HUES6 (cell line): ENCODE data around the gene MOB4.
"Not testable (repeated sequence)": the region's sequence is repeated elsewhere in the genome, so short reads cannot be mapped to it uniquely, and the experiment has no call there.

ENCODE experiments used
- H3K27ac ChIP-seq: 2 replicates; pipeline ENCODE4 v1.7.0; 2013; ENCODE audit warnings: low read depth, mild to moderate bottlenecking, low read length, inconsistent platforms
- H3K27me3 ChIP-seq: 2 replicates; pipeline ENCODE4 v1.6.1; 2013; ENCODE audit warnings: low read length; ENCODE audit not compliant: control insufficient read depth, insufficient read depth
- H3K36me3 ChIP-seq: 2 replicates; pipeline ENCODE4 v1.6.1; 2013; ENCODE audit warnings: low read length; ENCODE audit not compliant: control insufficient read depth, insufficient read depth
- H3K4me1 ChIP-seq: 2 replicates; pipeline ENCODE4 v1.6.1; 2013; ENCODE audit warnings: low read length; ENCODE audit not compliant: control insufficient read depth, insufficient read depth
- H3K4me3 ChIP-seq: 2 replicates; pipeline ENCODE4 v1.5.1; 2013; ENCODE audit warnings: low read depth, low read length
- H3K9ac ChIP-seq: one replicate; pipeline ENCODE4 v1.6.1; 2013; ENCODE audit warnings: mild to moderate bottlenecking, low read length
- H3K9me3 ChIP-seq: 2 replicates; pipeline ENCODE4 v1.6.1; 2013; ENCODE audit warnings: low read depth, low read length; ENCODE audit not compliant: control insufficient read depth, insufficient read depth

MOB4 gene

DNA sequence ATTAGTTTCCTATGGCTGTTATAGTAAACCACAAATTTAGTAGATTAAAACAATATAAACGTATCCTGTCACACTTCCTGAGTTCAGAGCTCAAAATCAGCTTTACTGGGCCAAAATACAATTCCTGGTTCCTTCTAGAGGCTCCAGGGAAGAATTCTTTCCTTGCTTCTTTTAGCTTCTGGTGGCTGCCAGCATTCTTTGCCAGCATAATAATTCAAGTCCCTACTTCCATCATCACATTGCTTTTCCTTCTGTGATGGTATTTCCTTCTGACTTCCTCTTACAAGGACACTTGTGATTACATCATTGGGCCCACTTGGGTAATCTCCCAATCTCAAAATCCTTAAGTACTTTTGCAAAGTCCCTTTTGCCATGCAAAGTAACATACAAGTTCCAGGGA, 40.6 kb downstream of the MOB4 start:
- peaks cover 47% of the 10 kb centered on the region for H3K36me3 ChIP-seq

DNA sequence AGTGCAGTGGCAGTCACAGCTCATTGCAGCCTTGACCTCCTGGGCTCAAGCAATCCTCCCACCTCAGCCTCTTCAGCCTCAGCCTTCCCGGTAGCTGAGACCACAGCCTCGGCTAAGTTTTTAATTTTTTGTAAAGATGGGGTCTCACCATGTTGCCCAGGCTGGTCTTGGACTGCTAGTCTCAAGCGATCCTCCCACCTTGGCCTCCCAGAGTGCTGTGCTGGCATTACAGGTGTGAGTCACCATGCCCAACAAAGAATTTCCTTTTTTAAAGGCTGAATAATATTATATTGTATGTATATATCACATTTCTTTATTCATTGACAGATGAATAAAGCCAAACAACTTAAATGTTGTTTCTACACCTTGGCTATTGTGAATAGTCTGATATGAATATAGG, 42.5 kb downstream of the MOB4 start:
- no peaks in the 10 kb centered on the region for H3K4me1 ChIP-seq
- H3K9me3 ChIP-seq, result no peaks in the 10 kb centered on the region
- no peak overlapping the region for H3K9ac ChIP-seq
- no peak overlapping the region for H3K4me3 ChIP-seq
- no peaks in the 10 kb centered on the region for H3K27me3 ChIP-seq
- no peak overlapping the region for H3K27ac ChIP-seq
- H3K36me3 ChIP-seq, result peaks cover 37% of the 10 kb centered on the region

More for the DNA sequence above, 40.6 kb downstream of the MOB4 start:
- peak overlapping the region; percentile 19; the same call in 1 of the 2 replicates for H3K27ac ChIP-seq
- H3K9ac ChIP-seq, result no peak overlapping the region
- no peak overlapping the region for H3K4me3 ChIP-seq
- no peaks in the 10 kb centered on the region for H3K4me1 ChIP-seq
- no peaks in the 10 kb centered on the region for H3K27me3 ChIP-seq
- no peaks in the 10 kb centered on the region for H3K9me3 ChIP-seq

DNA sequence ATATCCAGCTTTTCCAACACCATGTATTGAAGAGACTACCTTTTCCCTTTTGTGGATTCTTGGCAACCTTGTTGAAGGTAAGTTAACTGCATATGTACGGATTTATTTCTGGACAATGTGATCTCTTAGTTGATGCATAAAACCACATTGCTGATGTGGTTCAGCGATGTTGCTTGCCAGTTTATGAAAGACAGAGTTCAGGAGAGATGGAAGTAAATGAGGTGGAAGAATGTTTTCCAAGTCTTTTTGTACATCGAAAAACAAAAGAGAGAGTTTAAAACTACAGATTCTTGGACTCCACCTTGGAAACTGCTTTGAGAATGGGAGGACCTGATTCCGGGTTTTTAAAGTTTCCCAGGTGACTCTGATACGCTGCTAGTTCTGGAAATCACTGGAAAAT, 43.8 kb downstream of the MOB4 start:
- Histone ChIP-seq H3K27ac (no peak overlapping the region), H3K9me3 (no peaks in the 10 kb centered on the region), H3K4me1 (no peaks in the 10 kb centered on the region), H3K36me3 (peaks cover 25% of the 10 kb centered on the region), H3K4me3 (no peak overlapping the region), H3K27me3 (no peaks in the 10 kb centered on the region), H3K9ac (no peak overlapping the region)

DNA sequence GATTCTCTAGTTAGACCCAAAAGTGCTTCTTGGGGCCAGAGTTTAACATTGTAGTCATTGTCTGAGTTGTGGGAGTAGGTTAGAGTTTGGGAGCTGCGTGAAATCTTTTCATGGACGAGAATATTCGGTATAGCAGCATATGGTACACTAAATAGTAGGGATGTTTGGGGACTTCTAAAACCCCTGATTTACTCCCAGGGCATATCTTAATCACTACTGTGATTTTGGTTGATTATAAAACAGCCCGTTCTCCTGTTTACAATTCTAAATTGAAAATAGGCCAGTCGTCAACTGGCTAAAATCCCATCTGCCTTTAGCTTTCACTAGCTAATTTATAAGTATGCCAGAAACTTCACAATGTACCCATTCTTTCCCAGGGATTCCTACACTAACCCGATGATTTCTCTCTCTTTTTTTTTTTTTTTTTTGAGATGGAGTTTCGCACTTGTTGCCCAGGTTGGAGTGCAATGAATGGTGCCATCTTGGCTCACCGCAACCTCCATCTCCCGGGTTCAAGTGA, 44.3 kb downstream of the MOB4 start:
- no peaks in the 10 kb centered on the region for H3K27me3 ChIP-seq
- H3K4me3 ChIP-seq, result no peak overlapping the region
- H3K4me1 ChIP-seq, result no peaks in the 10 kb centered on the region
- H3K9ac ChIP-seq, result no peak overlapping the region
- no peak overlapping the region for H3K27ac ChIP-seq
- H3K36me3 ChIP-seq, result peaks cover 25% of the 10 kb centered on the region
- H3K9me3 ChIP-seq, result no peaks in the 10 kb centered on the region

DNA sequence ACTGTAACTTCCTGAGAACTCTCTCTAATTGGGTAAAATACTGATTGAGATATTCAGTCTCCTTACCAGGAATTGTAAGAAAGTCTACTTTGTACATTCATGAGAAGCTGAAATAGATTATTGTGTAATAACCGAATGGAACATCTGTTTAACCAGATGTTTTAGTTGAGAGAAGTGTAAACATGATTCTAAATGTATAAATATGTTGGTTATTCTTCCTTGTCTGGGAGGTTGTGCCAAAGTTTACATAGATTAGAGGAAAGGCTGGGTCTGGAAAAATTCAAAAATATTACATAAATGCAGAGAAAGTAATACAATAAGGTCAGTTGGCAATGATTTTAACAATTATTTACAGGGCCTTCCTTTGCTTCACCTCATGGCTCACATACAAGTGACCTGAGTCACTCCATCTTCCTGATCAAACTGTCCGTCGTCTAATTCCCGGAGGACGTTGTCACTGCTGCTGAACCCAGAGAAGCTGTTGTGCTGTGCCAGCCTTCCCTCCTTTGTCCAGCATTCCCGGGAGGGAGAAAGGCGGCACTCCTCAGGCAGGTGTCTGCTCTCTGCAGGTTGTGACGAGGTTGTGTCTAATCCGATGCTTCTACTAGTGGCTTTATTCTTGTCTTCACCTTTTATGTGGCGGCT, 55.9 kb downstream of the MOB4 start:
- Histone ChIP-seq H3K9me3 (peaks cover 35% of the 10 kb centered on the region), H3K9ac (no peak overlapping the region), H3K36me3 (peaks cover 20% of the 10 kb centered on the region; the same call in 1 of the 2 replicates), H3K4me1 (0 out of 2 replicates have a peak, but pooled peaks cover 1% of the 10 kb centered on the region), H3K27ac (no peak overlapping the region), H3K4me3 (no peak overlapping the region), H3K27me3 (no peaks in the 10 kb centered on the region)

DNA sequence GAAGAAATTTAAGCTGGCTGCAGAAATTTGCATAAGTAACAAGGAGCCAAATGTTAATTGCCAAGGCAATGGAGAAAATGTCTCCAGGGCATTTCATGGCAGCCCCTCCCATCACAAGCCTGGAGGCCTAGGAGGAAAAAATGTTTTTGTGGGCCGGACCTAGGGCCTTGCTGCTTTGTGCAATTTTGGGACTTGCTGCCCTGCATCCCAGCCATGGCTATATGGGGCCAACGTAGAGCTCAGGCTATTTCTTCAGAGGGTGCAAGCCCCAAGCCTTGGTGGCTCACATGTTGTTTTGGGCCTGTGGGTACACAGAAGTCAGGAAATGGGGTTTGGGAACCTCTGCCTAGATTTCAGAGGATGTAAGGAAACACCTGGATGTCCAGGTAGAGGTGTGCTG, 57.7 kb downstream of the MOB4 start:
- no peak overlapping the region for H3K4me3 ChIP-seq

DNA sequence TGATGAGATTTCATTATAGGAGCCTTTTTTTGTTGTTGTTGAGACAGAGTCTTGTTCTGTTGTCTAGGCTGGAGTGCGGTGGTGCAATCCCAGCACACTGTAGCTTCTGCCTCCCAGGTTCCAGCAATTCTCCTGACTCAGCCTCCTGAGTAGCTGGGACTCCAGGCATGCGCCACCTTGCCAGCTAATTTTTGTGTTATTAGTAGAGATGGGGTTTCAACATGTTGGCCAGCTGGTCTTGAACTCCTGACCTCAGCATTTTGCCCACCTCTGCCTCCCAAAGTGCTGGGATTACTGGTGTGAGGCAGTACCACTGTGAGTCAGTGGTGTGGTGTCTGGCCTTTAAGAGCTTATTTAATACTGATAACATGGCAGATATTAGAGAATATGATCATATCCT, 60.1 kb downstream of the MOB4 start:
- peaks cover 44% of the 10 kb centered on the region for H3K9me3 ChIP-seq
- H3K36me3 ChIP-seq, result peaks cover 20% of the 10 kb centered on the region; the same call in 1 of the 2 replicates
- H3K4me1 ChIP-seq, result peaks cover 15% of the 10 kb centered on the region; the same call in 1 of the 2 replicates
- H3K4me3 ChIP-seq, result no peak overlapping the region
- no peak overlapping the region for H3K27ac ChIP-seq
- H3K9ac ChIP-seq, result no peak overlapping the region
- no peaks in the 10 kb centered on the region for H3K27me3 ChIP-seq

More for the DNA sequence above, 57.7 kb downstream of the MOB4 start:
- peaks cover 35% of the 10 kb centered on the region for H3K9me3 ChIP-seq
- no peaks in the 10 kb centered on the region for H3K27me3 ChIP-seq
- H3K36me3 ChIP-seq, result peaks cover 17% of the 10 kb centered on the region; the same call in 1 of the 2 replicates
- no peak overlapping the region for H3K27ac ChIP-seq
- H3K9ac ChIP-seq, result no peak overlapping the region
- peaks cover 15% of the 10 kb centered on the region; the same call in 1 of the 2 replicates for H3K4me1 ChIP-seq

DNA sequence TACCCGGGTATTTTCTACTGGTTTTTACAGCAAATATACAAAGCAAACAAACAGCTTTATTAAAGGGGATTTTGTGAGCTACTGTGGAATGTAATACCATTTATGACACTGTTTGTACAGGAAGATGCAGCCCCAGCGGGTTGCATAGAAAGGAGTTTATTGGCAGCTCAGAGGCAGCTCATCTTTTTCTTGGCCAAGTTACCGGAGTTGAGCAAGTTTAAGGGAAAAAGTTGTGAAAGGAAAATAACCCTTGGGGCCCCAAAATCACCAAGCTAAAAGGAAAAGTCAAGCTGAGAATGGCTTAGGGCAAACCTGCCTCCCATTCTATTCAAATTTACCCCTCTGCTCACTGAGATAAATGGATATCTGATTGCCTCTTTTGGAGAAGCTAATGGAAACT, 60.8 kb downstream of the MOB4 start:
- Histone ChIP-seq H3K9me3 (peaks cover 44% of the 10 kb centered on the region), H3K4me3 (no peak overlapping the region), H3K27ac (no peak overlapping the region), H3K27me3 (no peaks in the 10 kb centered on the region), H3K4me1 (peaks cover 15% of the 10 kb centered on the region; the same call in 1 of the 2 replicates), H3K36me3 (peaks cover 20% of the 10 kb centered on the region; the same call in 1 of the 2 replicates), H3K9ac (no peak overlapping the region)

DNA sequence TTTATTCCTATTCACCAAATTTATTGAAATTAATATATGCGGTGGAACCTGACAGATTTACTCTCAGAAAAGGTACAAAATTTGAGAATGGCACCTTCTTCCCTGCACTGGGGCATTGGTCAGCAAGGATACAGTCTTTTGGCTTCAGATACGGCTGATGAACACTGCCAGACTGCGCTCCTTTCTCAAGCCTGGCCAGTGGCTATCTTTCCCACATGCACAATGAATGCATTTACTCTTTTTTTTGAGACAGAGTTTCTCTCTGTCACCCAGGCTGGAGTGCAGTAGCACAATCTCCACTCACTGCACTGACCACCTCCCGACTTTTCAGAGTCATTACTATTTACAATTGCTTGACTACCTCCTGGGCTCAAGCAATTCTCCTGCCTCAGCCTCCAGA, 61.6 kb downstream of the MOB4 start:
- Histone ChIP-seq H3K27me3 (no peaks in the 10 kb centered on the region), H3K27ac (peak overlapping the region; percentile 71), H3K36me3 (peaks cover 12% of the 10 kb centered on the region; the same call in 1 of the 2 replicates), H3K9ac (peak overlapping the region; percentile 26), H3K9me3 (peaks cover 39% of the 10 kb centered on the region), H3K4me3 (no peak overlapping the region), H3K4me1 (peaks cover 15% of the 10 kb centered on the region; the same call in 1 of the 2 replicates)

DNA sequence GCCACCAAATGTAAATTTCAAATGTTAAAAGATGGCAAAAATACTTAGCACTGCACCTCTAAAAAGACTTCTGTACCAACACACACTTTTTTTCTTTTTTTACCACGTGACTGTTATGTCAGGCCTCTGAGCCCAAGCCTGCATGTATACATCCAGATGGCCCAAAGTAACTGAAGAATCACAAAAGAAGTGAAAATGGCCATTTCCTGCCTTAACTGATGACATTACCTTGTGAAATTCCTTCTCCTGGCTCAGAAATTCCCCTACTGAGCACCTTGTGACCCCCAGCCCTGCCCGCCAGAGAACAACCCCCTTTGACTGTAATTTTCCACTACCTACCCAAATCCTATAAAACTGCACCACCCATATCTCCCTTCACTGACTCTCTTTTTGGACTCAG, 62.4 kb downstream of the MOB4 start:
- not testable (repeated sequence) for H3K36me3 ChIP-seq, H3K27me3 ChIP-seq, H3K4me3 ChIP-seq
- Histone ChIP-seq H3K9ac (peak overlapping the region; percentile 53), H3K4me1 (peaks cover 15% of the 10 kb centered on the region; the same call in 1 of the 2 replicates), H3K27ac (peak overlapping the region; percentile 71; the same call in 1 of the 2 replicates), H3K9me3 (peaks cover 33% of the 10 kb centered on the region)

DNA sequence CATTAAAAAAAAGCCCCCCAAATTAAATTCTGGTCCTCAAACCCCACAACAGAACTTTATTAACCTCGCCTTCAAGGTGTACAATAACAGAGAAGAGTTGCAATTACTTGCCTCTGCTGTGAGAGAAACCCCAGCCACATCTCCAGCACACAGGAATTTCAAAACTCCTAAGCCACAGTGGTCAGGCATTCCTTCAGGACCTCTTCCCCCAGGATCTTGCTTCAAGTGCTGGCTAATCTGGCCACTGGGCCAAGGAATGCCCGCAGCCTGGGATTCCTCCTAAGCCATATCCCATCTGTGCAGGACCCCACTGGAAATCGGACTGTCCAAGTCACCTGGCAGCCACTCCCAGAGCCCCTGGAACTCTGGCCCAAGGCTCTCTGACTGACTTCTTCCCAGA, 64.3 kb downstream of the MOB4 start:
- peaks cover 19% of the 10 kb centered on the region for H3K9me3 ChIP-seq
- H3K4me3 ChIP-seq, H3K27me3 ChIP-seq, H3K36me3 ChIP-seq, H3K9ac ChIP-seq, H3K27ac ChIP-seq: not testable (repeated sequence)
- peaks cover 15% of the 10 kb centered on the region; the same call in 1 of the 2 replicates for H3K4me1 ChIP-seq
